Upper lobe of right lung (tissue), 1 donor: ENCODE measurements around the gene RNF6. TPM values are rescaled to one million over a fixed set of nuclear protein-coding genes. Genes with fewer than 3 reads are reported as not detected.
A peak's percentile ranks its signal among the peaks of the same experiment; 100 is the strongest.

Experiments used
- ATAC-seq: fragments of 200-7000 bp; cut with Tn5 transposase; one replicate; pipeline ENCODE4 v1.9.1; 2020; ENCODE audit warnings: mild to moderate bottlenecking, moderate library complexity
- DNase-seq: peaks from one replicate; pipeline ENCODE4 v3.0.0-alpha.2; 2020
- H3K27ac ChIP-seq: fragments of 200-600 bp; one replicate; pipeline ENCODE4 v1.8.0; 2022
- H3K27me3 ChIP-seq: fragments of 200-600 bp; one replicate; pipeline ENCODE4 v1.8.0; 2022; ENCODE audit warnings: mild to moderate bottlenecking
- H3K36me3 ChIP-seq: fragments of 200-600 bp; one replicate; pipeline ENCODE4 v1.8.0; 2022
- H3K4me1 ChIP-seq: fragments of 200-600 bp; one replicate; pipeline ENCODE4 v1.8.0; 2022
- H3K4me3 ChIP-seq: fragments of 200-600 bp; one replicate; pipeline ENCODE4 v1.8.0; 2022; ENCODE audit warnings: mild to moderate bottlenecking
- H3K9me3 ChIP-seq: fragments of 200-600 bp; one replicate; pipeline ENCODE4 v1.8.0; 2022
- intact Hi-C: fragments of 100-400 bp; cut with DNase I; formaldehyde crosslinking; loops from one replicate; pipeline ENCODE4 v1.11.0; 2022
- total RNA-seq: library from RNA; stranded (reverse); fragmentation: NEBNext Ultra II Directional; extraction: Animal tissue kit (Norgen Biotek cat#: 25700); gene quantifications from one replicate; pipeline ENCODE4 v1.2.1, GENCODE V29; 2021
- TF ChIP-seq, protein P1 (sequence below): fragments of 200-600 bp; IDR thresholded peaks from one replicate; pipeline ENCODE4 v1.8.0; 2022; ENCODE audit warnings: antibody characterized with exemption
- donor health status: DM: no; HTN: yes; CAD: no; lungs with severe emphysema.

RNF6 gene
- total RNA-seq, 1 donor from 2014 or later, result 29.5 TPM

DNA sequence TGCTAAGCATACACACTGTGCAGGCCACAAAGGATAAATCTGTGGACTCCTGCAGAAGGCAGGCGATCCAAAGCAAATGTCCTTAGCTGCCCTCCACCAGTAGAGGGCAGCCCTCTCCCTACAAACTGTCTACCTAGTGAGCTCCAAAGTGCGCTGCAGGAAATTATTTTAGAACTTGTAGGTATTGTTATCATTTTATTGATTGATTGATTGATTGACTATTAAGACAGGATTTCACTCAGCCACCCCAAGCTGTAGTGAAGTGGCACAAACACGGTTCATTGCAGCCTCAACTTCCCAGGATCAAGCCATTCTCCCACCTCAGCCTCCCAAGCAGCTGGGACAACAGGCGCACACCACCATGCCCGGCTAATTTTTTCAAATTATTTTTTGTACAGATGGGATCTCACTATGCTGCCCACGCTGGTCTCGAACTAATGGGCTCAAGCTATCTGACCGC lies 37.3 kb downstream of the RNF6 start:
- H3K4me1 ChIP-seq, result peaks cover 8% of the 10 kb centered on the region
- H3K27ac ChIP-seq, result no peak overlapping the region
- no peaks in the 10 kb centered on the region for H3K36me3 ChIP-seq
- no peaks in the 10 kb centered on the region for H3K9me3 ChIP-seq
- no peaks in the 10 kb centered on the region for H3K27me3 ChIP-seq
- ATAC-seq (peak; percentile 68), DNase-seq (no peak)
- TF ChIP-seq, protein P1, sequence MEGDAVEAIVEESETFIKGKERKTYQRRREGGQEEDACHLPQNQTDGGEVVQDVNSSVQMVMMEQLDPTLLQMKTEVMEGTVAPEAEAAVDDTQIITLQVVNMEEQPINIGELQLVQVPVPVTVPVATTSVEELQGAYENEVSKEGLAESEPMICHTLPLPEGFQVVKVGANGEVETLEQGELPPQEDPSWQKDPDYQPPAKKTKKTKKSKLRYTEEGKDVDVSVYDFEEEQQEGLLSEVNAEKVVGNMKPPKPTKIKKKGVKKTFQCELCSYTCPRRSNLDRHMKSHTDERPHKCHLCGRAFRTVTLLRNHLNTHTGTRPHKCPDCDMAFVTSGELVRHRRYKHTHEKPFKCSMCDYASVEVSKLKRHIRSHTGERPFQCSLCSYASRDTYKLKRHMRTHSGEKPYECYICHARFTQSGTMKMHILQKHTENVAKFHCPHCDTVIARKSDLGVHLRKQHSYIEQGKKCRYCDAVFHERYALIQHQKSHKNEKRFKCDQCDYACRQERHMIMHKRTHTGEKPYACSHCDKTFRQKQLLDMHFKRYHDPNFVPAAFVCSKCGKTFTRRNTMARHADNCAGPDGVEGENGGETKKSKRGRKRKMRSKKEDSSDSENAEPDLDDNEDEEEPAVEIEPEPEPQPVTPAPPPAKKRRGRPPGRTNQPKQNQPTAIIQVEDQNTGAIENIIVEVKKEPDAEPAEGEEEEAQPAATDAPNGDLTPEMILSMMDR, result peak; percentile 98
- intact Hi-C loops, result loop anchor here (10.0 kb wide), 1 partner anchor 510 kb away; no protein-coding TSS in a partner anchor
- H3K4me3 ChIP-seq, result no peak overlapping the region

DNA sequence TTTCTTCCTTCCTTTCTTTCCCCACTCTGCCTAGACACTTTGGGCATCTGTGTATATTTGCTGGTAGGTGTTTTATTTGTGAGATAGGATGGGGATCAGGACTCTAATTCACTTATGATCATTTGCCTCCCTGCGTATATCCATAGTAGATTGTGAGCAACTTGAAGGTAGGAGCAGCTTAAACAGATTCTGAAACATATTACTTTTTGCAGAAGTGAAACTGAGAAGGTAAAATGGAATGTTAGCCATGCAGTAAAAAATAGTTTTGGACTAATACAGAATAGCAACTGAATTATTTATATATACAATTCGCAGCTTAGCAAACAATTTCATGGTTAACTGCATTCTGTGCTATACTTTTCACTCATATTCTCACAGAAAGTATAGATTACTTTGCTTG lies 38.7 kb downstream of the RNF6 start:
- DNase-seq, result no peak
- intact Hi-C loops, result loop anchor here (10.0 kb wide), 1 partner anchor 511 kb away; no protein-coding TSS in a partner anchor
- TF ChIP-seq, protein P1, result no peak

DNA sequence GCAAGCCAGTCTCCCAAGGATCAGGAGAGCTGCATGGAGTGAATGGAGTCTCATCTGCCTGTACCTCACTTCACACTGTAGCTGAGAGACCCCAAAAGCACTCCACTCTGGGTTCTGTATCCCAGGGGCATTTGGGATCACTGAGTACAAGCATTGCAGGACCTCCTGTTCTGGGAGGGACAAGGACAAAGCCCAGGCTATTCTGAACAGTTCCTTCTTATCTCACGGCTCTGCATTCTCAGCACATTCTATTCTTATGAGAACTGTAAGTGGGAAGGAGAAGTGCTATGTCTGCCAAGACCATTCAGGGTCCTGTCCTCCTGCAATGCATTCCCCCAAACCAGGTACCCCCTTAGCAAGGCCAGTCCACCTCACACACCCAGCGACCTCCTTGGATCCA lies 42.8 kb downstream of the RNF6 start:
- Histone ChIP-seq H3K27ac (no peak overlapping the region), H3K36me3 (no peaks in the 10 kb centered on the region), H3K4me3 (no peak overlapping the region), H3K27me3 (no peaks in the 10 kb centered on the region), H3K9me3 (no peaks in the 10 kb centered on the region), H3K4me1 (no peaks in the 10 kb centered on the region)
- DNase-seq (no peak), ATAC-seq (peak; percentile 17)
- intact Hi-C loops, result no loop called here
- TF ChIP-seq, protein P1, result no peak

More for the DNA sequence above, 38.7 kb downstream of the RNF6 start:
- Histone ChIP-seq H3K9me3 (no peaks in the 10 kb centered on the region), H3K4me1 (peaks cover 8% of the 10 kb centered on the region), H3K36me3 (no peaks in the 10 kb centered on the region), H3K4me3 (no peak overlapping the region), H3K27ac (no peak overlapping the region), H3K27me3 (no peaks in the 10 kb centered on the region)
- no peak for ATAC-seq

DNA sequence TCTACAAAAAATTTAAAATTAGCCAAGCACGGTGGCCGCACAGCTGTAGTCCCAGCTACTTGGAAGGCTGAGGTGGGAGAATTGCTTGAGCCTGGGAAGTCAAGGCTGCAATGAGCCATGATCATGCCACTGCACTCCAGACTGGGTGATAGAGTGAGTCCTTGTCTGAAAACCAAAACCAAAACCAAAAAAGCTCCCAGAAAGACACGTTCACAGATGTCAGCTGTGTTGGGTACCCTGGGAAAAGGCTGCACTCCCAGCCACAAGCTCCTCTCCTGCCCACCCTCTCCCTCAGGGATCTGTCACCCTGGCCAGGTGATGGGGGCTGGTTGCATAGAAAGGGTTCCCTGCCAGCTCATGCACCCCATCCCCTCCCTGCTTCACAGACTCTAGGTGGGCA lies 53.3 kb downstream of the RNF6 start:
- ATAC-seq (no peak), DNase-seq (no peak)
- H3K4me3 ChIP-seq, result no peak overlapping the region
- H3K27me3 ChIP-seq, result no peaks in the 10 kb centered on the region
- TF ChIP-seq, protein P1, result no peak
- no peaks in the 10 kb centered on the region for H3K36me3 ChIP-seq
- H3K4me1 ChIP-seq, result no peaks in the 10 kb centered on the region
- no peak overlapping the region for H3K27ac ChIP-seq
- intact Hi-C loops, result no loop called here
- H3K9me3 ChIP-seq, result no peaks in the 10 kb centered on the region

DNA sequence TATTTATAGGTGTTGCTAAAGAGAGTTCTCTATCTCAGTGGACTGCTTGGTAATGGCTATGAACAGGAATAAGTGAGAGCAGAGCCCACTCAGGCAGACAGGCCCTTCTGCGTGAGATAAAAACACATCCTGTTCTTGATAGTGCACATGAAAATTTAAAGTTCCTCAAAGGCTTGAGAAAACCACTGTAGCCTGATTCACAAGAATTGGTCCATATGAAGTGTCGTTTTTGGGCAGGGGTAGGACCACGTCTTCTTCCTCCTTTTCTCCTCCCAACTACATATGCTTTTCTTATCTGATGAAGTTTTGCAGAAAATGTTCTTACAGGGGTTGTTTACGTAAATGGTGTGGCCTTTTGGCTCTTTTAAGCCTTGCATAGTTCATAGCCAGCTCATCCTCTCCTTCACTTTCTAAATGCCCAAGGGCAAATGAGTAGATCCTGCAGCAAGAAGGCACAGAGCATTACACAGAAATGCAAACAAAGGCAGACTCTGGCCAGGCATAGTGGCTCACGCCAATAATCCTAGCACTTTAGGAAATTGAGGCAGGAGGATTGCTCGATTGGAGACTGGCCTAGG lies 53.8 kb downstream of the RNF6 start:
- intact Hi-C loops, result no loop called here
- ATAC-seq, result no peak
- no peak overlapping the region for H3K4me3 ChIP-seq
- no peak overlapping the region for H3K27ac ChIP-seq
- H3K27me3 ChIP-seq, result no peaks in the 10 kb centered on the region
- no peaks in the 10 kb centered on the region for H3K36me3 ChIP-seq
- H3K4me1 ChIP-seq, result no peaks in the 10 kb centered on the region
- DNase-seq, result no peak
- no peaks in the 10 kb centered on the region for H3K9me3 ChIP-seq
- TF ChIP-seq, protein P1, result no peak
